NOMO-1 (cell line): Measurements from ENCODE around the gene UNC45B.
"Not testable (repeated sequence)": the region's sequence is repeated elsewhere in the genome, so short reads cannot be mapped to it uniquely, and the experiment has no call there.

ENCODE experiments used
- DNase-seq, 2 experiments: peaks; one replicate each; lab custom pipeline; 2025; ENCODE audit not compliant: unreplicated experiment in 2 of 2; lab: John Stamatoyannopoulos, UW

Gene UNC45B, protein sequence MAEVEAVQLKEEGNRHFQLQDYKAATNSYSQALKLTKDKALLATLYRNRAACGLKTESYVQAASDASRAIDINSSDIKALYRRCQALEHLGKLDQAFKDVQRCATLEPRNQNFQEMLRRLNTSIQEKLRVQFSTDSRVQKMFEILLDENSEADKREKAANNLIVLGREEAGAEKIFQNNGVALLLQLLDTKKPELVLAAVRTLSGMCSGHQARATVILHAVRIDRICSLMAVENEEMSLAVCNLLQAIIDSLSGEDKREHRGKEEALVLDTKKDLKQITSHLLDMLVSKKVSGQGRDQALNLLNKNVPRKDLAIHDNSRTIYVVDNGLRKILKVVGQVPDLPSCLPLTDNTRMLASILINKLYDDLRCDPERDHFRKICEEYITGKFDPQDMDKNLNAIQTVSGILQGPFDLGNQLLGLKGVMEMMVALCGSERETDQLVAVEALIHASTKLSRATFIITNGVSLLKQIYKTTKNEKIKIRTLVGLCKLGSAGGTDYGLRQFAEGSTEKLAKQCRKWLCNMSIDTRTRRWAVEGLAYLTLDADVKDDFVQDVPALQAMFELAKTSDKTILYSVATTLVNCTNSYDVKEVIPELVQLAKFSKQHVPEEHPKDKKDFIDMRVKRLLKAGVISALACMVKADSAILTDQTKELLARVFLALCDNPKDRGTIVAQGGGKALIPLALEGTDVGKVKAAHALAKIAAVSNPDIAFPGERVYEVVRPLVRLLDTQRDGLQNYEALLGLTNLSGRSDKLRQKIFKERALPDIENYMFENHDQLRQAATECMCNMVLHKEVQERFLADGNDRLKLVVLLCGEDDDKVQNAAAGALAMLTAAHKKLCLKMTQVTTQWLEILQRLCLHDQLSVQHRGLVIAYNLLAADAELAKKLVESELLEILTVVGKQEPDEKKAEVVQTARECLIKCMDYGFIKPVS

DNA sequence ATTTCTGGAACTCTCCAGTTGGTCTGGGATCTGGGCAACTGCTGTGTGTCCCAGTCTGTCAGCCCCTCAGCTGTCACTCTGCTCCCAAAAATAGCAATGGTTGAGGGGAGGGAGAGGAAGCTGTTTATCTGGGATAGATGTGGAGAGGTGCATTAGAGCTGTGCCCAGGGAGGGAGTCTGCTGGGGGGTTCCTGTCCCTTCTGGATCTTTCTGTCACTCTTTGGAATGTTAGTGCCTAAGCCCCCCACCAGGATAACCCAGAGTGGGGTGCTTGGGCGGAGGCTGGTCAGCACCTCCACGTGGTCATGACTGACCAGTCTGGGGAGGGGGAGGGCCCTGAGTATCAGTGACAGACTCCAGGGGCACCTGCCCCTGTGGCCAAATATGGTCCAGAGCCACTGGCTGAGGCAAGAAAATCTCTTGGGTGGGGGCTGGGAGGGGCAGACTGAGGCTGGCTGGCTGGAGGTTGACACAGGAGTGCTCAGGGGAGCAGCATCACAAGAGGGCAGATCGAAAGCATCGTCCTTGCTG lies at the start of gene UNC45B:
Gene UNC45B (plus strand): TSS at position 443 of the 531 bp plus-strand sequence. CDS start 447 bp downstream, outside the sequence.
- DNase-seq: no peak

GRCh38 chr17:35099908-35100307 lies 47.7 kb upstream of the UNC45B start:
- DNase-seq: no peak

- DNase-seq: no peak
Measured at GRCh38 chr17:35101036-35101435, 46.6 kb upstream of the UNC45B start.

DNA sequence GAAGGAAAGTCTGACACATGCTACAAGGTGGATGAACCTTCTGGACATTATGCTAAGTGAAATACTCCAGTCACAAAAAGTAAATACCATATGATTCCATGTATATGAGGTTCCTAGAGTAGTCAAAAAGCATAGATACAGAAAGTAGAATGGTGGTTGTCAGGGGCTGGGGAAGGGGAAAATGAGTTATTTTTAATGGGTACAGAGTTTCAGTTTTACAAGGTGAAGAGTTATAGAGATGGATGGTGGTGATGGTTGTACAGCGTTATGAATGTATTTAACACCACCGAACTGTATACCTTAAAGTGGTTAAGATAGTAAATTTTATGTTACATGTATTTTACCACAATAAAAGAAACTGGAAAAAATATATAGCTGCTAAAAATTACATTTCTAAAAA lies 45.9 kb upstream of the UNC45B start:
- DNase-seq: no peak

DNA sequence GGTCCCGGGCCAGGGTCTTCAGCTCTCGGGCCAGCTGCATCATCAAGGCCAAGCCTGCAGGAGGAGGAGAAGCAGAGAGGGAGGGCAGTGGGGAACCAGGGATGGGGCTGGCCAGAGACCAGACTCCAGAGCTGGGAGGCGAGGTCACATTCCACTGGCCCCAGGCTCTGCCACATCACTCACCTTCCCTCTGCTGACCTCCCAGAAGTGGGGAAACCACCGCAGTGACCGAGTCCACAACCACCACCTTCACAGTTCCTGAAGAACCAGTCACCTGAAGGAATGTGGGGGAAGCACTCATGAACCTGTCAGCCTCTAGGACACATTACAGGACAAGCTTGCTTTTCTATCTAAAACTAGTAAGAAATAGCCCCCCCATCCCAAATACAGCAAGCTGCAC lies 44.3 kb upstream of the UNC45B start:
- no peak for DNase-seq

DNA sequence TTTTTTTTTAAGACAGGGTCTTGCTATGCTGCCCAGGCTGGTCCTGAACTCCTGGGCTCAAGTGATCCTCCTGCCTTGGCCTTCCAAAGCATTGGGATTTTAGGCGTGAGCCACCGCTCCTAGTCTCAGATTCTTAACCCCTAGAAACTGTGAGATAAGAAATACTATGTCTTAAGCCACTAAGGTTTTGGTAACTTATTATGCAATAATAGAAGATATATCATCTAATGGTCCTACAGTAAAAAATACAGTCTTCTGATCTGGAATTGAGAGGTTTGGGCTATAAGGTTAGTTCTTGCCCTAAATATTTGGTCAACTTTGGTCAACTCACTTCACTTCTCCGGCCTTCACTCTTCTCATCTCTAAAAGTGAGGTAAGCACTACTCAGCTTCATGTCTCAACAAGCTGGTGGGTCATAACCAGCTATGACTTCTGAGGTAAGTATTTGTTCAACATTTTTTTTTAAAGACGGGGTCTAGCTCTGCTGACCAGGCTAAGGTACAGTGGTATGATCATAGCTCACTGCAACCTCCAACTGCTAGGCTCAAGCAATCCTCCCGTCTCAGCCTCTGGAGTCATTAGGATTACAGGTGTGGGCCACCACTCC lies 42.7 kb upstream of the UNC45B start:
- DNase-seq: no peak

GRCh38 chr17:35110791-35111190 lies 36.8 kb upstream of the UNC45B start:
- not testable (repeated sequence) for DNase-seq

DNA sequence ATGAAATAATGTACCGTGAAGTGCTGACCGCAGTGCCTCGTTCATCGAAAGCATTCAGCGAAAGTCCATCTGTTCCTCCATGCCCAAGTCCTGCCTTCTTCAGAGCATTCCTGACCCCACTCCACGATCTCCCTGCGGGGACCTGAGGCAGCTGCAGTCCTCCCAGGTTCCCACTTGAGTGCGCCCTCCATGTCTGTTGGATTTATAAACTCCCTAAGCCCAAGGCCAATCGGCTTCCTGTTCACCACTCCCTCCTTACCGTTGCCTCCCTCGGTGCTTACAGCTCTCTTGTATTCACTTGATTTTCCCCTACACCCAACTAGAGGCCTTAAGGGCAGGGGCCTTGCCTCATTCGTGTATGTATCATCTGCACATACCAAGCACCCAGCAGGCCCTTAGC lies 30.8 kb upstream of the UNC45B start:
- DNase-seq: no peak

- DNase-seq: no peak
Measured at GRCh38 chr17:35117984-35118383, 29.6 kb upstream of the UNC45B start.

- peak; percentile 61 to 84 for DNase-seq
Measured at GRCh38 chr17:35119370-35120165, 28.0 kb upstream of the UNC45B start, which contains the start of gene RAD51D. RAD51D (minus strand) TSS chr17:35119860; CDS start chr17:35119613, 247 bp downstream.

- no peak for DNase-seq
Measured at GRCh38 chr17:35121315-35121714, 26.3 kb upstream of the UNC45B start, which contains the start of gene FNDC8. FNDC8 (plus strand) TSS chr17:35121615; CDS start chr17:35121694, 79 bp downstream.

- no peak for DNase-seq
Measured at GRCh38 chr17:35127751-35128514, 19.7 kb upstream of the UNC45B start.

- no peak for DNase-seq
Measured at GRCh38 chr17:35129154-35129972, 18.3 kb upstream of the UNC45B start.

DNA sequence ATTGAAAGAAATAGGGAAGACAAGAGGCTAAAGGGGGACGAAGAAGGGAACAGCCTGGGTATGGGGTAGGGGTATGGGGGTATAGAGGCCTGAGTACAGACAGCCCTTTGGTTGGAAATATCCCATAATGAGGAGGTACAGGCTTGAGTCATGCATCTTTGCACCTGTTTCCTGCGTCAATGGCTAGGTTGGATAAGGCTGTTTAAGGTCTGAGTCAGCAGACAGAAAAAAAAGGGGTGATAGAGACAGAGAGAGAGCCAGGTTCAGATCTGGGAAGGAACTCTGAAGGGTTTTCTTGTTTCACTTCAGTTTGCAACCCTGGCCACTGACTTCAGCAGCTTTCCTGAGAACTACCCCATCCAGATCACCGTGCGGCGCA lies 17.7 kb upstream of the UNC45B start:
- no peak for DNase-seq

DNA sequence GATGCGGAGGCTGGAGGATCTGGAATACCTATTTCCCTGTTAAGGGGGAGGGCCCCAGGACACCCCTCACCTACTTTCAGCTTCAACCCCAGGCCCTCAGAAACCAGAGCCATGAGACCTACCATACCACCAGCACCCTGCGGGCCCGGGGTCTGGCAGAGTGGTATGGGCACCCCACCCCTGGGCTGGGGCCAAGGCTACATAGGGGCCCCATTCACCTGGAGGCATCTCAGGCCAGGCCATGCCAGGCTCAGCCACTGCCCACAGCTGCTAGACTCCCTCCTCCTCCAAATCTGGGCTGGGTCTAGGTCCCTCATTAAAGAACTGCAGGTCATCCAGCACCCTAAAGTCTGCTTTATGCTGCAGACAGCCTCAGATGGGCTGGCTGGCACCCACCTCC lies 17.2 kb upstream of the UNC45B start:
- no peak for DNase-seq

DNA sequence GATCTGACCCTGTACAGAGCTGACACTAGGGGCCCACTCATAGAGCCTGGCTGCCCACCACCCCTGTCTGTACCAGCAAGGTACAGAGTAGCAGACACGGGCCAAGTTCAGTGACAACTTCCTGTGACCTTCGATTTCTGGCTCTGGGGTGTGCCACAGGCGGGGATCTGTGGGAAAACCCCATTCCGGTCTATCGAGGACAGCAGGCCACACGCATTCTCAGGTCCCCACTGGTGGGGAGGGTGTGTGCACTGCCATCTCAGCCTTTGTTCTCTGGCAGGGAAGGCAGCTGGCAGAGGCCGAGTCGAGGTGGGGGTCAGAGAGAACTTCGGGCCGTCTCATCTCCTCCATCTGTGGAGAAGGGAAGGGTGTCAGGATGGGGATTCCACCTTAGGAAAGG lies 15.5 kb upstream of the UNC45B start:
- no peak for DNase-seq

GRCh38 chr17:35132816-35133550 lies 14.6 kb upstream of the UNC45B start:
- no peak for DNase-seq

GRCh38 chr17:35135322-35135721 lies 12.3 kb upstream of the UNC45B start:
- no peak for DNase-seq
